Breast epithelium (tissue), 4 donors: ENCODE results near the gene SUCO. TPM values are rescaled to one million over a fixed set of nuclear protein-coding genes. Genes with fewer than 3 reads are reported as not detected.

Experiments used
- DNase-seq, 2 donors: peaks; one replicate each; pipeline ENCODE4 v3.0.0-alpha.2; 2019; ENCODE audit warnings: low spot score in 2 of 2
- H3K27ac ChIP-seq, 2 donors: fragments of 200-600 bp; sonication (generic) in 1 of 2; one replicate each; pipeline ENCODE4 v1.5.1; 2016 to 2019; ENCODE audit warnings: mild to moderate bottlenecking in 1 of 2
- H3K27me3 ChIP-seq, 2 donors: fragments of 200-600 bp; sonication (generic) in 1 of 2; one replicate each; pipeline versions ENCODE4 v1.5.1 to v1.6.0; 2017 to 2019; ENCODE audit warnings: control low read depth in 1 of 2, mild to moderate bottlenecking in 1 of 2
- H3K36me3 ChIP-seq: fragments of 200-600 bp; one replicate; pipeline ENCODE4 v1.5.1; 2019
- H3K4me1 ChIP-seq, 2 donors: fragments of 200-600 bp; sonication (generic); one replicate each; pipeline ENCODE4 v1.5.1; 2016 to 2019; ENCODE audit warnings: control low read depth in 1 of 2
- H3K4me3 ChIP-seq, 3 donors: fragments of 200-600 bp; sonication (generic); 1 replicate in 2 of 3; 2 replicates in 1 of 3; pipeline ENCODE4 v1.5.1; 2016 to 2019; ENCODE audit warnings: mild to moderate bottlenecking in 3 of 3, moderate library complexity in 2 of 3
- H3K9me3 ChIP-seq, 2 donors: fragments of 200-600 bp; sonication (generic) in 1 of 2; one replicate each; pipeline ENCODE4 v1.5.1; 2016 to 2019; ENCODE audit warnings: control low read depth in 1 of 2
- POLR2A ChIP-seq: fragments of 450-650 bp; IDR thresholded peaks from one replicate; pipeline ENCODE4 v1.6.1; 2016; ENCODE audit warnings: antibody characterized with exemption, mild to moderate bottlenecking, moderate library complexity
- POLR2AphosphoS5 ChIP-seq, 3 donors: sonication (generic); formaldehyde crosslinking; IDR thresholded peaks; one replicate each; pipeline ENCODE4 v1.6.1; 2017; ENCODE audit warnings: antibody characterized with exemption in 3 of 3
- intact Hi-C: fragments of 100-400 bp; cut with DNase I; formaldehyde crosslinking; loops from one replicate; pipeline ENCODE4 v1.15.1; 2023; ENCODE audit warnings: low total_unique reads
- total RNA-seq, 3 donors: library from RNA; depleted of rRNA; stranded (reverse); fragments of >200 nt; gene quantifications; one replicate each; pipeline ENCODE4 v1.1.0, GENCODE V29; 2016
- TF ChIP-seq, protein P1 (sequence below), 3 donors: fragments of 450-650 bp; IDR thresholded peaks; one replicate each; pipeline ENCODE4 v1.5.1; 2016 to 2017; ENCODE audit warnings: antibody characterized with exemption in 3 of 3, mild to moderate bottlenecking in 3 of 3, moderate library complexity in 3 of 3

Gene SUCO
- total RNA-seq, 3 donors from 2014 or later = 29.6 to 70.8 (median 43.9) TPM

DNA sequence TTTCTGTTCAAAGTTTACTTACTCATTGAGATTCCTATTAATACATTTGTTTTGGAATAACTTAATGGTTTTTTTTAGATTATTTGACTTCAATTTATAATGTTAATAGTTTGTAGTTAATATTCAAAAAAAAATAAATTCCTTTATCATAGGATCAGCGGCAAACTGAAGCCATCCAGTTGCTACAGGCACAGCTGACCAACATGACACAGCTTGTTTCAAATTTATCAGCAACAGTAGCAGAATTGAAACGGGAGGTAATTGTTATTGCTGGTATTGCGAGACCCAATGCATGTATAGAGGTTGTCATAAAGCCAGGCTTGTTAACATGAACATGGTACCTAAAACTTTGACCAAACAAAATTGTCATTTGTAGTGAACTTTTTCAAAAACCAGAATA is 67.0 kb downstream of the SUCO start:
- H3K4me1 ChIP-seq = no peaks in the 10 kb centered on the region
- H3K27me3 ChIP-seq = no peaks in the 10 kb centered on the region
- H3K4me3 ChIP-seq = no peak overlapping the region
- intact Hi-C loops = no loop called here
- no peak for DNase-seq
- peaks cover 4% of the 10 kb centered on the region for H3K36me3 ChIP-seq
- TF ChIP-seq POLR2AphosphoS5 (IDR thresholded peaks at IDR 0.05) (no peak), POLR2A (no peak)
- TF ChIP-seq, protein P1, sequence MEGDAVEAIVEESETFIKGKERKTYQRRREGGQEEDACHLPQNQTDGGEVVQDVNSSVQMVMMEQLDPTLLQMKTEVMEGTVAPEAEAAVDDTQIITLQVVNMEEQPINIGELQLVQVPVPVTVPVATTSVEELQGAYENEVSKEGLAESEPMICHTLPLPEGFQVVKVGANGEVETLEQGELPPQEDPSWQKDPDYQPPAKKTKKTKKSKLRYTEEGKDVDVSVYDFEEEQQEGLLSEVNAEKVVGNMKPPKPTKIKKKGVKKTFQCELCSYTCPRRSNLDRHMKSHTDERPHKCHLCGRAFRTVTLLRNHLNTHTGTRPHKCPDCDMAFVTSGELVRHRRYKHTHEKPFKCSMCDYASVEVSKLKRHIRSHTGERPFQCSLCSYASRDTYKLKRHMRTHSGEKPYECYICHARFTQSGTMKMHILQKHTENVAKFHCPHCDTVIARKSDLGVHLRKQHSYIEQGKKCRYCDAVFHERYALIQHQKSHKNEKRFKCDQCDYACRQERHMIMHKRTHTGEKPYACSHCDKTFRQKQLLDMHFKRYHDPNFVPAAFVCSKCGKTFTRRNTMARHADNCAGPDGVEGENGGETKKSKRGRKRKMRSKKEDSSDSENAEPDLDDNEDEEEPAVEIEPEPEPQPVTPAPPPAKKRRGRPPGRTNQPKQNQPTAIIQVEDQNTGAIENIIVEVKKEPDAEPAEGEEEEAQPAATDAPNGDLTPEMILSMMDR (IDR thresholded peaks at IDR 0.05) = no peak
- no peak overlapping the region for H3K27ac ChIP-seq
- H3K9me3 ChIP-seq = no peaks in the 10 kb centered on the region

DNA sequence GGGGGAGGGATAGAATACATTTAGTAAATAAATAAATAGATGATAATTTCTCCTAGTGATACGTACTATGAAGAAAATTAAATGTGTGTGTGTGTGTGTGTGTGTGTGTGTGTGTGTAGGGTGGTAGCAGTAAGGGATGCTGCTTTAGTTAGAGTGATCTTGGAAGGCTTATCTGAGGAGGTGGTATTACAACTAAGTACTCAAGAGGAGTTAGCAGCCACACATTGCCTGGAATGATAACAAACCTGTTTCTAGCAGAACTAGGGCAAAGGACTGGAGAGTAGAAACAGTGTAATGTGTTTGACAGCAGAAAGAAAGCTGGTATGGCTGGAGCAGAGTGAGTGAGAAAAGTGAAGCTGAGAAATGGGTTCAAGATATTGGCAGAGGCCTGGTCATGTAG is 67.7 kb downstream of the SUCO start:
- Histone ChIP-seq H3K27ac (no peak overlapping the region), H3K36me3 (peaks cover 4% of the 10 kb centered on the region), H3K4me3 (no peak overlapping the region), H3K27me3 (no peaks in the 10 kb centered on the region), H3K4me1 (no peaks in the 10 kb centered on the region), H3K9me3 (no peaks in the 10 kb centered on the region)
- TF ChIP-seq POLR2AphosphoS5 (IDR thresholded peaks at IDR 0.05) (no peak), POLR2A (no peak)
- TF ChIP-seq, protein P1 (IDR thresholded peaks at IDR 0.05) = no peak
- intact Hi-C loops = no loop called here
- no peak for DNase-seq

DNA sequence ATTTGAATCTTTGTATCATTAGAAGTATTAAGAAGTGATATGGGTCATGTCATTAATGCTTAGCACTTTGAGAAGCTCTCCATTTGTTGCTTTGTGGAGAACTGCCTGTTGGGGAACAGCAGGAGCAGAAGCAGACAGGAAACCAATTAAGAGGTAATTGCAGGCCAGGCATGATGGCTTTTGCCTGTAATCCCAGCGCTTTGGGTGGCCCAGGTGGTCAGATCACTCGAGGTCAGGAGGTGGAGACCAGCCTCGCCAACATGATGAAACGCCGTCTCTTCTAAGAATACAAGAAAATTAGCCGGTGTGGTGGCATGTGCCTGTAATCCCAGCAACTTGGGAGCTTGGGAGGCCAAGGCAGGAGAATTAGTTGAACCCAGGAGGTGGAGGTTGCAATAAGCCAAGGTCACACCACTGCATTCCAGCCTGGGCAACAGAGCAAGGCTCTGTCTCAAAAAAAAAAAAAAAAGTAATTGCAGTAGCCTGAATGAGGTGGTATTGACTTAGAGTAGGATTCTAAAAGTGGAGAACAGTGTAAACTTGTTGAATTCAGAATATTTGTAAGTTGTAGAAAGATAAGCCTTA is 68.2 kb downstream of the SUCO start:
- no peaks in the 10 kb centered on the region for H3K9me3 ChIP-seq
- no peak overlapping the region for H3K27ac ChIP-seq
- no peaks in the 10 kb centered on the region for H3K4me1 ChIP-seq
- TF ChIP-seq POLR2A (no peak), POLR2AphosphoS5 (IDR thresholded peaks at IDR 0.05) (no peak)
- TF ChIP-seq, protein P1 (IDR thresholded peaks at IDR 0.05) = no peak
- H3K27me3 ChIP-seq = no peaks in the 10 kb centered on the region
- no peak overlapping the region for H3K4me3 ChIP-seq
- peaks cover 4% of the 10 kb centered on the region for H3K36me3 ChIP-seq
- intact Hi-C loops = no loop called here
- no peak for DNase-seq

DNA sequence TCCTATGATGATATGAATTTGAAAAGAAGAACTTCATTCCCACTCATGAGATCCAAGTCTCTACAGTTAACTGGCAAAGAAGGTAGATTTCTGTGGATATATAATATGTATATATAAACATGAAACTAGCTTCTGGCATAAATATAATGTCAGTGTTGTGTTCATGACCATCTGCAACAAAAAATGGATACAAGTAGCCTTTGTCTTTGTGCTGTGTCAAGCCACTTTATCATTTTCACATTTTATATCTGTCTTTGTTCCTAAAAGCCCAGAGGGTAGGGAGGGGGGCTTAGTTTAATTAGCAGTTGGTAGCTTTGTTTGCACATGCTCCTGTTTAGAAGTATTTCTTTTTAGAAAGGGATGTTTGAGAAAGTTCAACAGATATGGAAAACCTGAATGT is 69.8 kb downstream of the SUCO start:
- Histone ChIP-seq H3K36me3 (peaks cover 4% of the 10 kb centered on the region), H3K4me3 (no peak overlapping the region)
- TF ChIP-seq POLR2AphosphoS5 (IDR thresholded peaks at IDR 0.05) = no peak
- TF ChIP-seq, protein P1 (IDR thresholded peaks at IDR 0.05) = no peak

DNA sequence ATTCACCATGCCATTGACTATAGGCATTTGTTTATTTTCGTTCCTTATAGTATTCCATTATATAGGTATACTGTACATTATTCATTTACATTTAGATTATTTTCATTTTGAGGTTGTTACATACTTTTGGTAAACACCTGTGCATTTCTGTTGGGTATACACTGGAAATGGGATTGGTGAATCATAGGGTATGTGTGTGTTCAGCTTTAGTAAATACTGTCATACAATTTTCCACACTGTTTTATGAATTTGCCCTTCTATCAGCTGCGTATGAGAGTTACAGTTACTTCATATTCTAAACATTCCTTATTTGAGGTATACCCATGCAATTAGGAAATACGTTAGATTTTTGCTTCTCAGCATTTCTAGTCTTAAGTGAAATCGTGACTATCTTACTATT is 70.9 kb downstream of the SUCO start:
- no peak for DNase-seq
- H3K27me3 ChIP-seq = no peaks in the 10 kb centered on the region
- no peak overlapping the region for H3K27ac ChIP-seq
- no peak overlapping the region for H3K4me3 ChIP-seq
- intact Hi-C loops = no loop called here
- H3K9me3 ChIP-seq = no peaks in the 10 kb centered on the region
- TF ChIP-seq POLR2AphosphoS5 (IDR thresholded peaks at IDR 0.05) (no peak), POLR2A (no peak)
- TF ChIP-seq, protein P1 (IDR thresholded peaks at IDR 0.05) = no peak
- H3K36me3 ChIP-seq = peaks cover 4% of the 10 kb centered on the region
- no peaks in the 10 kb centered on the region for H3K4me1 ChIP-seq

More for the DNA sequence above, 69.8 kb downstream of the SUCO start:
- no peaks in the 10 kb centered on the region for H3K4me1 ChIP-seq
- no peak overlapping the region for H3K27ac ChIP-seq
- H3K27me3 ChIP-seq = no peaks in the 10 kb centered on the region
- DNase-seq = no peak
- intact Hi-C loops = no loop called here
- H3K9me3 ChIP-seq = no peaks in the 10 kb centered on the region
